Astrocyte of the spinal cord (primary cell): ENCODE data around the gene SNX32.

Experiments
- DNase-seq: peaks from one replicate; pipeline ENCODE4 v3.0.0; 2011; ENCODE audit warnings: low read depth, low spot score
- H3K4me3 ChIP-seq: 2 replicates; pipeline ENCODE4 v1.5.1; 2011; ENCODE audit warnings: low read depth, mild to moderate bottlenecking, low read length, moderate library complexity
- CTCF ChIP-seq: IDR thresholded peaks from 2 replicates; pipeline ENCODE4 v1.5.1; 2012; ENCODE audit warnings: low read depth, mild to moderate bottlenecking, low read length, inconsistent platforms
- in situ Hi-C: cut with HindIII; loops from 2 replicates; pipeline ENCODE4 v1.10.0; 2017; ENCODE audit warnings: low sequenced_read_pairs

SNX32 gene

GRCh38 chr11:65900899-65901180, 67.1 kb downstream of the SNX32 start:
- in situ Hi-C loops, result no loop called here
- H3K4me3 ChIP-seq, result no peak overlapping the region
- no peak for DNase-seq
- no peak for TF ChIP-seq CTCF

GRCh38 chr11:65903068-65903481, 69.3 kb downstream of the SNX32 start:
- DNase-seq, result peak; percentile 82
- no peak overlapping the region for H3K4me3 ChIP-seq
- TF ChIP-seq CTCF, result no peak
- in situ Hi-C loops, result no loop called here
